HCT116 (cell line): ENCODE measurements around the gene BRIP1.

Experiments
- POLR2AphosphoS5 ChIP-seq: IDR thresholded peaks from 2 replicates; pipeline ENCODE4 v1.6.1; 2011; ENCODE audit warnings: mild to moderate bottlenecking, low read depth, low read length, moderate library complexity
- SRF ChIP-seq: IDR thresholded peaks from 2 replicates; pipeline ENCODE4 v1.6.1; 2012; ENCODE audit warnings: low read depth

GRCh38 chr17:61789872-61790271 lies 73.5 kb downstream of the BRIP1 start:
- TF ChIP-seq POLR2AphosphoS5 (no peak), SRF (no peak)
